Activated CD4-positive, CD25-positive, alpha-beta regulatory T cell (primary cell): ENCODE measurements around the gene UBE2E2.

ENCODE experiments used
- DNase-seq, 4 experiments: peaks; one replicate each; lab custom pipeline; 2025; lab: John Stamatoyannopoulos, UW

UBE2E2 gene

DNA sequence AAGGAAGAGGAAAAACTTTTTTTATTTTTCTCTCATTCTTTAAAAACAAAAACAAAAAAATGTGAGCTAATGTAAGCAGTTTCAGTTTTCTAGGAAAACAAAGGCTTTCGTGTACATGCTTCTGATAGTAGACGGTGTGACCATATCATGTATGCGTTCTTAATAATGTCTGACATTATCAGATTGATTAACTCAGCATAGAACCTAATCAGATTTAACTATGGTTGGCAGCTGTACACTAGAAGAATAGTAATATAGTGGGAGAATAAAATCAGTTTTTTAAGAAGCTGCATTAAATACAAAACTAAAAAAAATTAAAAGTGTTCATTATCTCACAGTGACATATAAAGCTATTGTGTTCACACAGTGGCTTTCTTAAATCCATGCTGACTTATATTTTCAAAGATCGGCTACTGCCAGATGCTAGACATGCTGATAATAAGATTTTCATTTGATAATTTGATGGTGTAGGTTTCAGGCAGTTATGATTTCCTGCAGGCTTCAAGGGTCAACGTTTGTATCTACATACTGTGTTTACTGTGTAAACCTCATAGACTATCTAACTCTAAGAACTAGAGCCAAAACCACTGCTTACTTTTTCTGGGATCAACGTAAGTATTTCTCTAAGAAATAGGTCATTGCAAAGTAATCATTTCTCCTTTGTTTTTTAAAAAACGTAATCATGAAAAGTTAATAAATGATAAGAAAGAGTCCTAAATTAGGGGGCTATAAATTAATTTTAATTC lies 74.0 kb downstream of the UBE2E2 start:
- DNase-seq: no peak

DNA sequence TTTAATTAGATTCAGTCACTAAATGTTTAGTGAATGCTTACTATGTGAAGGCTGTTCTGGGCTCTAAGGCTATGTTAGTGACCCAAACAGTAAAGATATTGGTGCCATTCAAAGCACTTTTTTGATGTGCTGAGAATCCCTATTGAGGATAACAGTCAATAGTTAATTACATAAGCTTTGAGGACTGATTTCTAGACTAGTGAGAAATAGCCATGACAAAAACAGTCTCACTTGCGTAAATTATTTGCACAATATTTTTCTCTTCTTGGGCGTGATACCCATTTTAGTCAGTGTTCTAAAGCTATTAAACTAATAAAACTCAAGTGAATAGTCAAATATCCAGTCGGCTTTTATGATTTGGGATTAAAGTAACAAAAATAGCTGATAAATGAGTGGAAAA lies 74.6 kb downstream of the UBE2E2 start:
- no peak for DNase-seq

DNA sequence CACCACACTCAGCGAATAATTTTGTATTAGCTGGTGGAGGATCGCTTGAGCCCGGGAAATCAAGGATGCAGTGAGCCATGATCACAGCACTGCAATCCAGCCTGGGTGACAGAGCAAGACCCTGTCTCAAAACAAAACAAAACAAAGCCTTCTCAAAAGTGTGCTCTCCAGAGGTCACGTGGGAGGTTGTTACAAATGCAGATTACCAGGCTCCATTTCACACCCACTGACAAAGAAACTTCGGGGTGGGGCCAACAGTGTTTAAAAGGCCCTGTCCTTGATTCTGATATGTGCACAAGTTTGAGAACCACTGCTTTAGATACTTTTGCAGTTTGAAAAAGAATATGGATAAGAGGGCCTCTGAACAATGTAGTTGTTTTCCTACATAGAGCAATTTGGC lies 80.5 kb downstream of the UBE2E2 start:
- DNase-seq: no peak

DNA sequence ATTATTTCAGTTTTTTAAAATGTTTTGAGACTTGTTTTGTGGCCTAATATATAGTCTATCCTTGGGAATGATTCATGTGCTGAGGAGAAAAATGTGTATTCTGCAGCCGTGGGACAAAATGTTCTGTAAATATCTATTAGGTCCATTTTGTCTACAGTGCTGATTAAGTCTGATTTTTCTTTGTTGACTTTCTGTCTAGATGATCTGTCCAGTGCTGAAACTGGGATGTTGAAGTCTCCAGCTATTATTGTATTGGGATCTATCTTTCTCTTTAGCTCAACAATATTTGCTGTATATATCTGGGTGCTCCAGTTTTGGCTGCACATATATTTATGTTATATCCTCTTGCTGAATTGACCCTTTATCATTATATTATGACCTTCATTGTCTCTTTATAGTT lies 85.2 kb downstream of the UBE2E2 start:
- DNase-seq: no peak

DNA sequence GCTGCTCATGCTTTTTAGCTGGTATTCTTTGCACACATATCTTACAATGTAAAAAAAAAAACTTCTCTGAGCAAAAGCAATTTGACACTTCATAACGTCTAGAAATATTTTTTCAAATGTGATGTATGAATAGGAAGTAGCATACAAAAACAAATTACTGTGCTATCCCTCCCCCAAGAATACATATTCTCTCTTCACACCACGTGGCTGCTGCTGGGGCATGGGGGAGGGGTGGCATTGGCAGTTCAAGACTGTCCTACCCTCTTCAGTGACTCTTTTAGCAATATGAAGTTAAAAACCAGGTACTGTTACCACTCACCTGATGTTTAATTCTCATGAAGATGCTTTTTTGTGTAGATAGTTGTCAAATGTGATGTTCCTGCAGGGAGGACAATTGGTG lies 85.6 kb downstream of the UBE2E2 start:
- no peak for DNase-seq

DNA sequence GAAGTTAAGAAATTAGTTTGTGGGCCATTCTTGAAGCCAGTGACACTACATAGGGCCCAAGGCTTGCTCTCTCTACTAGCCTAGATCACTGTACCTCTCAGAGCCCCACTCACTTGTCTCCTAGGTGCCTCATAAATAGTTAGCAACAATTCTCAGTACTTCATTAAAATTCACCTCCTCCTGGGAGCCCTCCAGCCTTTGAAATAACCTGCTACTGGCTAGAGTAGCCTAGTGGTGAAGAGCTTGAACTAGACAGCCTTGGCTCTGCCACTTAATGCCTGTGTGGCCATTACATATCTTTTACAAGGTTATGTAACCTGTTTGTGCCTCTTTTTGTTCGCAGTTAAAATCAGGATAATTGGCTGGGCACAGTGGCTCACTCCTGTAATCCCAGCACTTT lies 89.3 kb downstream of the UBE2E2 start:
- DNase-seq: no peak

DNA sequence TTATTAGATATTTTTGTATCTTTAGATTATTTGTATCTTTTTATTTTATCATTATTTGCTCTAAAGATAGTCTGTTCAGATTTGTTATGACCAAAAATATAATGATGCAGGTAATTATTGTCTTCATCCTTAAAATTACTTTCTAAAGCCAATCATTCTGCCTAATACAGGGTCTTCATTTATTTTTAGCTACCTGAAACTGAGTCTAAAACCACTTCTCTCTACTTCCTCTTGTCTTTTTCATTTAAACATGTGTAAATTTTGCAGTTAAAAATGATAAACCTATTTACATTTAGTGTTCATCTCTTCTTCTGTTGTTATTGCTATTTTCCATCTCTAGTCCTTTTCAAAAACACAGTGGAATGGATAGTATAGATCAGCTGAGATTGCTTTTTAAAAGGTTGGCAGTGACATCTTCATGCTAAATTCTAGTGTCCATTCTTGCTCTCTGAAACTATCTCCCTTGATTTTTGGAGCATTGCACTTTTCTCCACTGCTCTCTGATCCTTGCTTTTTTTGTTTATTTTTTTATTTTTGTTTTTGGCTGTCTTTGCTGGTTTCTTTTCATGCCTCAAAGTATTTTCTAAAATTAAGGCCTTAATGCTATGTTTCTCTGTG lies 91.8 kb downstream of the UBE2E2 start:
- DNase-seq: no peak

DNA sequence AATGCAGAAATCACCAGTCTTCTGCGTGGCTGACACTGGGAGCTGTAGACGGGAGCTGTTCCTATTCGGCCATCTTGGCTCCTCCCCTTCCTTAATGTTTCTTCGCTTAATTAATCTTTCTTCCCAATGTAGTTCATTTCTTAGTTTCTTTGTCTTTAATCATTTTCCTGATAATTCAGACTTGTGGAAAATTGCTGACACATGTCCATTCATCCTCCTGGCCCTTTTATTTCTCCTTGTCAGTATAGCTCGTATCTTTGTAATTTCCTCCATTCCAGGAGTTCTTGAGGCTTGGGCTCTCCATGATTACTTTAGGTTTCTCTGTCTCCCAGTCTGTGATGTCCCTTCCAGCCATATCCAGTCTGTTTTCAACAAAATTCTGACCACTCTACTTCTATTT lies 98.7 kb downstream of the UBE2E2 start:
- DNase-seq: no peak

DNA sequence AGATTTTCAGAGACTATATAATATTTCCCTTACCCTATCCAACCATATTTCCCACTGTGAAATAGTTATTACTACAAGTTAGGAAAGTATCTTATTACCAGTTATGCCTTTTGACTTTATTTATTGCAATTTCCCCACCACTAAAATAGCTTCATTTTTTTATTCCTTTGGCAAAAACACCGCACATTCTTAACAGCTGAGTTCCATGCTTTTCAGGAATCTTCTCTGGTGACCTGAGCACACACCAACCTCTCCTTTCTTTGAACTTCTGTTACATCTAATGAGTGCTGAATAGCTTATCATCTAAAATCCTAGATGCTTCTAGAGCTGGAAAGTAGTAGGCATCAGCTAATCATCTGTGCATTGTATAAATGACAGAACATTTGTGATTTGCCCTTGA lies 99.1 kb downstream of the UBE2E2 start:
- DNase-seq: no peak

DNA sequence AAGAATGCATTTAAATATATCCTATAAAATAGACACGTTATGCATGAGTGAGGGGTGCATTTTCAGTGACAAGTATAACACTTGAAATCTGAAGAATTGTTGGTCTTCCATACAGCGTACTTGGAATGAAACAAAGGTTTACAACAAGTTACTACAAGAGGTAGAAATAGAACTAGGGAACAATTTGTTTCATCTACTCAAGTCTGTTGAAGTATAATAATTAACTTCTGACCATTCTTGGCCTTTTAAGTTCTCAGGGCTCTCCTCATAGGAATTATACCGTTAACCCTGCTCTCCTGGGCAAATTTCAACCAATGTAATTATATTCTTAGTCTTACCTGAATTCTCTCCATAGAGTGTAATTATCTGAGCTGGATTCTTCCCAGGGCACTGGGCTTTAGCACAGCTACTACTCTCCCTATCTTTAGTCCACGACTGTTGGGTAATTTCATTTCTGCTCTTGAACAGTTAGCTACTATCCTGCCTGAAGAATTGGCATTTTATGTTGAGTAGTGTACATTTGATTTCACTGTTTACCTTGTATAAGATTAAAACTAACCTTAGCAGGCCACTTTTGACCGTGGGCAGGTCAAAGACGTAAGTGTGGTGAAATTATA lies 100.6 kb downstream of the UBE2E2 start:
- no peak for DNase-seq

DNA sequence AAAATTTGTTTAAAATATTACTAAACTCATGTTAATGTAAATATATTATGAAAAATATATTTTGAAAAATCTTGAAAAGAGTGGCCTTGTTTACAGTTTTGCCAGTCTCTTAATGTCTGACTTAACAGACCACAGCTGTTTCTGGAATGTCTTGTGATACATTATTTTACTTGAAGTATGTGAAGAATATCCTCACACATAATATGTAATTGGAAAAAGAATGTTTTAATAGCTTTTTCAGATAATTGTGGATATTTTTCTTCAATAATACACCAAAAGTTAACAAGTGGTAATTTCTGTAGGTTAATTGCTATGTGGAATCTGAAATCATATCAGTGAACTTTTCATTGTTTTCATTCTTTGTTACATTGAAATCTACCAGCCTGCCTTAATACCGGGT lies 101.3 kb downstream of the UBE2E2 start:
- no peak for DNase-seq

DNA sequence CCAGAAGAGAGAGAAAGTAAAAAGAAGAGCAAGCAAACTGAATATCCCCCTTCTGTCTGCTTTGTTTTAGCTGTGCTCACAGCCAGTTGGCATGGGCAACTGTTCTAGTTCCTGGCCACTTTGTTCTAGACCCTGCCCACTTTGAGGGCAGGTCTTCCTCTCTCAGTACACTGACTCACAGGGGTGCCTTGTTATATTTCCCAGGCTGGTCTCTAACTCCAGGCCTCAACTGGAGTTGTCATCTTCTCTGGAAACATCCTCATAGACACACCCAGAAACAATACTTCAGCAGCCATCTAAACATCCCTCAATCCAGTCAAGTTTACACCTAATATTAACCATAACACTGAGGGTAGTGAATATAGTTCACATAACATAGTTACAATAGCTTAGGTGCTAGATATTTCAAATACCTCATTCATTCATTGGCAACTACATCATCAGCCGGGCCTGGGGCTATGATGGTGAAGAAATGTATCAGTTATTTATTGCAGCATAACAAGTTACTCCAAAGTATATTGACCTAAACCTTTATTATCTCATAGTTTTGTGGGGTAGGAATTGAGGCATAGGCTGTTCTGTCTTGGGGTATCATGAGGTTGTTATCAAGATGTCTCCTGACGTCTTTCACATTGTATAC lies 106.0 kb downstream of the UBE2E2 start:
- no peak for DNase-seq

DNA sequence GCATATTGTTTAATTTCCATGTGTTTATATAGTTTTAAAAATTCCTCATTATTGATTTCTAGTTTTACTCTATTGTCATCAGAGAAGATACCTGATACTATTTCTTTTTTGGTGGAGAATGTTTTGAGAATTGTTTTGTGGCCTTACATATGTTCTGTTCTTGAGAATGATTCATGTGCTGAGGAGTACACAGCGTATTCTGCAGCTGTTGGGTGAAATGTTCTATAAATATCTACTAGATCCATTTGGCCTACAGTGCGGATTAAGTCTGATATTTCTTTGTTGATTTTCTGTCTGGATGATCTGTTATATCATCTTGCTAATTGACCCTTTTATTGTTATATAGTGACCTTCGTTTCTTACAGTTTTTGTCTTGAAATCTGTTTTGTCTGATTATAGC lies 109.7 kb downstream of the UBE2E2 start:
- no peak for DNase-seq

DNA sequence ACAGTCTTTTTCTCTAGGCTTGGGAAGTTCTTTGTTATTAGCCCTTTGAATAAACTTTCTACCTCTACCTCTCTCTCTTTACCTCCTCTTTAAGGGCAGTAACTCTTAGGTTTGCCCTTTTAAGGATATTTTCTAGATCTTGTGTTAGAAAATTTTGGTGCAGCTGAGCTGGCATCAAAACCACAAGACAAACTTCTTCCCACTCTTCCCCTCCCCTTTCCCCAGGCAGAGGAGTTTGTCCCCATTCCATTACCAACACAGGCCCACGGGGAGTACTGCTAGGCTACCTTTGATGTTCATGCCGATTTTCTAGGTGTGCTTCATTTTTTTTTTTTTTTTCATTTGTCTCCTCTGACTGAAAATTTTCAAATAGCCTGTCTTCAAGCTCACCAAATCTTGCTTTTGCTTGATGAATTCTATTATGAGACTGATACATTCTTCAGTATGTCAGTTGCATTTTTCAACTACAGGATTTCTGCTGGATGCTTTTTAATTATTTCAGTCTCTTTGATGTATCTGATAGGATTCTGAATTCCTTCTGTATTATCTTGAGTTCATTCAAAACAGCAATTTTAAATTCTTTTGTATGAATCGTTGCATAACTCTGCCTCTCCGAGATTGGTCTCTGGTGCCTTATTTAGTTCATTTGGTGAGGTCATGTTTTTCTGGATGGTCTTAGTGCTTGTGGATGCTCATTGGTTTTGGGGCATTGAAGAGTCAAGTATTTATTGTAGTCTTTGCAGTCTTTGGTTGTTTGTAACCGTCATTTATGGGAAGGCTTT lies 112.0 kb downstream of the UBE2E2 start:
- no peak for DNase-seq

DNA sequence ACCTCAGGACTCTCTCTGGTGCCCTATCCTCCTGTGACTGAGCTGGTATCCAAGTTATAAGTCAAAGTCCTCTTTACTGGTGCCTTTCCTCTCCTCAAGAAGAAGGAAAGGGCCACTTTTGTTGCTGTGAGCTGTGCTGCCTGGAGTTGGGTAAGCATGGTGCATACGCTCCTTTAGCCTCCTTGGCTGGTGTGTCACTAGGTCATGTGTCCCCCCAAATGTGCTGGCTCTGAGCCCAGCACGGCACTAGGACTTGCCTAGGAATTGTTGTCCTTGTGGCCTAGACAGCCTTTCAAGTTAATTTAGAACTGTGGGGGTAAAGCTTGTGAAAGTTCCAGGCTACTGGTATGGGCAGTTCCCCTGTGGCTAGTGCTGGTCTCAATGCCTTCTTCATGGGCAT lies 113.8 kb downstream of the UBE2E2 start:
- no peak for DNase-seq

DNA sequence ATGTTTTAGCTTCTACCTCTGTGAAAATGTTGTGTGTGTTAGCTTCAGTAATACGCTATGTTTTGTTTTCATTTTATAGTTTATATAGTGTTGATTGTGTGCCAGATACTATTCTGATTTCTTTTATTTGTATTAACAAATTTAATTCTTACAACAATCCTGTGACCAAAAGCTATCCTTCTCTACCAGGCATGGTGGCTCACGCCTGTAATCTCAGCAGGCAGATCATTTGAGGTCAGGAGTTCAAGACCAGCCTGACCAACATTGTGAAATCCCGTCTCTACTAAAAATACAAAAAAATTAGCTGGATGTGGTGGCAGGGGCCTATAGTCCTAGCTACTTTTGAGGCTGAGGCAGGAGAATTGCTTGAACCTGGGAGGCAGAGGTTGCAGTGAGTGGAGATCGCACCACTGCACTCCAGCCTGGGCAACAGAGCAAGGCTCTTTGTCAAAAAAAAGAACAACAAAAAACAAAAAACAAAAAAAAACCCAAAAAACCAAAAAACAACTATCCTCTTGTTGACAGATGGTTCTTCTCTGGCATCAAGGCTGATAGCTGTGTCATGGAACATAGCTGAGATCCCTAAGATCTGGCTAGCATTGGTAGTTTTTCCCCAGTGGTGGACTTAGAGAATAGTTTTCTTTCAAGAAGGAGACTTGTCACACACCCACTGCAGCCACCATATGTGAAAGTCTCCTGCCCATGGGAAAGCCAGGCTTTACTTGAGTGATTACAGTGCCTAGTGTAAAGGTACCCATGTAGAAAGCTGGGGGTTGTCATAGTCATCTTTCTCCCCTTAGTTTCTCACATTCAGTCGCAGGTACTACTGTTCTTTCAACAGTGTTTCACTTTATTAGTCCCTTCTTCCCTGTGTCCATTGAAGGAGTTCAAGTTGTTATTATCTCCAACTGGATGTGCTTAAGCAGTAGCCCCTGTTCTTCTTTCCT lies 116.5 kb downstream of the UBE2E2 start:
- DNase-seq: no peak

DNA sequence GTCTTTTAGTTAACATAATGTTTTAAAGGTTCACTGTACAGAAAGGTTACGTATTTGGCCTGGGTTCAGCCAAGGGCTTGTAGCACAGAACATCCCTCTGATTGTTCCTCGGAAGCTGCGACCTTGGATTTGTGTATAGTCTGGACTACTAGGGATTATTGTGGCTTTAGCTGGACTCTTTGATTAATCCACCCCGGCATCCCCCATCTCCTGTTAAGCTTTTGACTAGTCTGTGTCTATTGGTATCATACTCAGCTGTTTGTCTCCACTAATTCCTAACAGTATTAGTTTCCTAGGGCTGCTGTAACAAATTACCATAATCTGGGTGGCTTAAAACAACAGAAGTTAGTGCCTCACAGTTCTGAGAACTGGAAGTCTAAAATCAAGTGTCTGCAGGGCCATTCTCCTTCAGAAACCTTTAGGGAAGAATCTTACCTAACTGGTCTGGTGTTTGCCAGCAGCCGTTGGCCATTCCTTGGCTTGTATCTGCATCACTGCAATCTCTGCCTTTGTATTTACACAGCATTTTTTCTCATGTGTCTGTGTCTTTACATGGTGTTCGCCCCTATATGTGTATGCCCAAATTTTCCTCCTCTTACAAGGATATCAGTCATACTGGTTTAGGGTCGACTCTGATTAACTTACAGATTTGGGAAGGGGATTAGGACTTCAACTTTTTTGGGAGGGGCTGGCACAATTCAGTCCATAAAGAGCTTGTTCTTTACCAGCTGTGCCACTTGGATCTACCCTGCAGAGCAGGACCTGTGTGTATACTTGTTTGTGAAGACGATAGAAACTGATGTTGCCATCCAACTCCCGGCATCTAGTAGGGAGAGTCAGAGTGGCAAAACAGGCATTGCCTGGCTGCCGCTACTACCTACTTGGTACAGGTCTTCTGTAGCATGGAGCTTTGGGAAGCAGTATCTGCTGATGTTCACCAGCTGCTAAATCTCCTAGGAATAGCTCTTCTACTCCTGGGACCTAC lies 117.8 kb downstream of the UBE2E2 start:
- no peak for DNase-seq

DNA sequence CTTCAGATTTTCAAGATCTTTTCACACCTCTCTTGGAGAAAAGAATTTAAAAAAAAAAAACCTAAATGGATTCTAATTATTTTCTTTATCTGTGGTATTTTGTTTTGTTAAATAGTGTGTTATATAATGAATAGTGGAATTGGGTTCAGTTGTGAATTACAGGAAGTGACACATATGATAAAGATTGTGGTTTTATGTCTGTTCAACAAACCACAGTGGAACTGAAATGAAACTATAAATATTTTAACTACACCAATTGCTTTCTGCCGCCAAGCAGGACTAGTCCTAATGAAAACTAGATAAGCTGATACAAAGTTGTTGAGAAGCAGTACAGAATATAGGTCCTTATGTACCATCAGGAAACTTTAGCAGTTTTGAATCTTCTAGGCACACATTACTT lies 121.6 kb downstream of the UBE2E2 start:
- no peak for DNase-seq

DNA sequence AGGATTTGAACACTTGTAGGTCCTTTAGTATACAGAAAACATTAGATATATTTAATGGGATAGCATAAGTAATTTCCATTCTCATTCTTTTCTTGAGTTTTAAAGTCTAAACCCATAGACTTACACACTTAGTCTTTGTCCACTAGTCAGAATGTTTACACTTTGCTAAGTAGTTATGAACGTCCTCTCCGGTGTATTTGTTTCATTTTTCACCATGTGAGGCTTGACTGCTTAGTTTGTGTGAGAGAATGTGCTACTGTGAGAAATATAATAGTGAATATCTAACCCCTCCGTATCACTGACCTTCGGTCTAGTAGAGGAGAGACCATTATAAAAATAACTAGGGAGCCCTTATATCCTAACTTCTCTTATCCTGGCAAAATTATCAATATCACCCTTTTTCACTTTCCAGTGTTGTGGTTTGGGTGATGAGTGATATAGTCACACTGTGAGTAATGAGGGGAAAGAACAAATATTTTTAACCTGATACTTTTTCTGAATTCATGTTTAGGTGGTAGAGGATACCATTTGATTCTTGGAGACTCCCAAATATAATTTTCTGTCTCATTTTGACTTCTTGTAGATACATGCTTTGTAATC lies 122.4 kb downstream of the UBE2E2 start:
- DNase-seq: no peak
